Neutrophil (primary cell): ENCODE data around the gene SLC7A14.

ENCODE experiments used
- H3K27ac ChIP-seq: fragments of 200-600 bp; sonication (generic); 2 replicates; pipeline ENCODE4 v1.5.1; 2016; ENCODE audit warnings: mild to moderate bottlenecking, moderate library complexity
- H3K27me3 ChIP-seq: fragments of 200-600 bp; sonication (generic); 2 replicates; pipeline ENCODE4 v1.6.0; 2016; ENCODE audit warnings: mild to moderate bottlenecking
- H3K36me3 ChIP-seq: fragments of 200-600 bp; sonication (generic); 2 replicates; pipeline ENCODE4 v1.5.1; 2017
- H3K4me1 ChIP-seq, 2 experiments: fragments of 200-600 bp in 1 of 2; sonication (generic) in 1 of 2; 1 replicate in 1 of 2; 2 replicates in 1 of 2; pipeline versions ENCODE4 v1.5.1 to v1.6.1; 2013 to 2016; ENCODE audit warnings: low read depth in 1 of 2, low read length in 1 of 2, mild to moderate bottlenecking in 1 of 2, moderate library complexity in 1 of 2; ENCODE audit not compliant: control insufficient read depth in 1 of 2, insufficient read depth in 1 of 2
- H3K4me3 ChIP-seq, 2 experiments: fragments of 200-600 bp in 1 of 2; sonication (generic) in 1 of 2; 1 replicate in 1 of 2; 2 replicates in 1 of 2; pipeline ENCODE4 v1.5.1; 2013 to 2016; ENCODE audit warnings: low read depth in 1 of 2, low read length in 1 of 2, mild to moderate bottlenecking in 1 of 2, moderate library complexity in 1 of 2
- H3K9me3 ChIP-seq: fragments of 200-600 bp; sonication (generic); 2 replicates; pipeline ENCODE4 v1.5.1; 2016
- TF ChIP-seq, protein P1 (sequence below): fragments of 200-600 bp; sonication (generic); IDR thresholded peaks from 2 replicates; pipeline ENCODE4 v1.5.1; 2016; ENCODE audit warnings: antibody characterized with exemption

Gene SLC7A14

DNA sequence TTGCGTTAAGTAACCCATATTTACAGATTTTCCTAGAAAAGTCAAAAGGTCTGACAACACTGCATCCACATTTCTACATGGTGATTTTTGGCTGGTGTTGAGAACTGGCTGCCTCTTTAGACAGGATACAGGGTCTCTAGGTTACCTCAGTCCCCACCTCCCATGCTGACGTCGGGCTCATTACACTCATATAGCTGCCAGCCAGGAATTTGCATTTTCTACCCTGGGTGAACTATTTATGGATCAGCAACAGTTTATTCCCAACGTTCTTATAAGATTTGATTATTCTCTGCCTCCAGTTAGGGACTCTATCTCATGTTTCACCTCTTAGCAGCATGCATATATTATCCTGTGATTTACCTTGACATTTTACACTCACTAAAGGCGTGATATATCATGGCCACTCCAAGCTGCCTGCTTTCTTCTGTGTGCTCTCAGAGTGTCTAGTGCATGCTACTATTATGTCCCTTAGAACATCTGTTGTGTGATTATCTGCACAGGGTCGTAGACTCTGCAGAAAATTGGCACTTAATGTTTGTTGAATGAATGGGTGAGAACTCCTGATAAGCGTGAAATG, 118.2 kb downstream of the SLC7A14 start:
- H3K36me3 ChIP-seq, result no peaks in the 10 kb centered on the region
- TF ChIP-seq, protein P1, sequence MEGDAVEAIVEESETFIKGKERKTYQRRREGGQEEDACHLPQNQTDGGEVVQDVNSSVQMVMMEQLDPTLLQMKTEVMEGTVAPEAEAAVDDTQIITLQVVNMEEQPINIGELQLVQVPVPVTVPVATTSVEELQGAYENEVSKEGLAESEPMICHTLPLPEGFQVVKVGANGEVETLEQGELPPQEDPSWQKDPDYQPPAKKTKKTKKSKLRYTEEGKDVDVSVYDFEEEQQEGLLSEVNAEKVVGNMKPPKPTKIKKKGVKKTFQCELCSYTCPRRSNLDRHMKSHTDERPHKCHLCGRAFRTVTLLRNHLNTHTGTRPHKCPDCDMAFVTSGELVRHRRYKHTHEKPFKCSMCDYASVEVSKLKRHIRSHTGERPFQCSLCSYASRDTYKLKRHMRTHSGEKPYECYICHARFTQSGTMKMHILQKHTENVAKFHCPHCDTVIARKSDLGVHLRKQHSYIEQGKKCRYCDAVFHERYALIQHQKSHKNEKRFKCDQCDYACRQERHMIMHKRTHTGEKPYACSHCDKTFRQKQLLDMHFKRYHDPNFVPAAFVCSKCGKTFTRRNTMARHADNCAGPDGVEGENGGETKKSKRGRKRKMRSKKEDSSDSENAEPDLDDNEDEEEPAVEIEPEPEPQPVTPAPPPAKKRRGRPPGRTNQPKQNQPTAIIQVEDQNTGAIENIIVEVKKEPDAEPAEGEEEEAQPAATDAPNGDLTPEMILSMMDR, result no peak
- peaks cover 75% of the 10 kb centered on the region for H3K27me3 ChIP-seq
- H3K9me3 ChIP-seq, result no peaks in the 10 kb centered on the region
- no peaks in the 10 kb centered on the region for H3K4me1 ChIP-seq
- H3K27ac ChIP-seq, result no peak overlapping the region
- H3K4me3 ChIP-seq, result no peak overlapping the region

DNA sequence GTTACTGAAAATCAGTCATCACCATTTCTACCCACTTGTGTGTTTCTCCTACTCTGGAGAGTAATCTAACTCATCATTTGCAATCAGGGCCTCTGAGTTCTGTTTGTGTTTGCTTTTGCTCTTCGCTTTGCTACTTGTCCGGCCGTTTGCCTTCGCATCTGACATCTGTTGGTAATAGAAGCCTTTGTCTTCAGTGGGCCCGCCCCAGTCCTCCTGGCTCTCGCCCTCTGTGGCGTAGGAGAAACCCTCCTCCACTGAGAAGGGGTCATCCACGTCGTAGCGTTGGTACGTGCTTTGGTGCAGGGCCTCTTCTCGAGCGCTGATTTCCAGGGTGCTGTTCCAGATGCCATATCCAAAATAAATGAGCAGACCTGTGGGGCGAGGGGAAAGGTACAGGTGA, 118.9 kb downstream of the SLC7A14 start:
- Histone ChIP-seq H3K9me3 (no peaks in the 10 kb centered on the region), H3K4me3 (no peak overlapping the region), H3K4me1 (no peaks in the 10 kb centered on the region), H3K36me3 (no peaks in the 10 kb centered on the region), H3K27ac (no peak overlapping the region), H3K27me3 (peaks cover 74% of the 10 kb centered on the region)
- TF ChIP-seq, protein P1, result no peak

DNA sequence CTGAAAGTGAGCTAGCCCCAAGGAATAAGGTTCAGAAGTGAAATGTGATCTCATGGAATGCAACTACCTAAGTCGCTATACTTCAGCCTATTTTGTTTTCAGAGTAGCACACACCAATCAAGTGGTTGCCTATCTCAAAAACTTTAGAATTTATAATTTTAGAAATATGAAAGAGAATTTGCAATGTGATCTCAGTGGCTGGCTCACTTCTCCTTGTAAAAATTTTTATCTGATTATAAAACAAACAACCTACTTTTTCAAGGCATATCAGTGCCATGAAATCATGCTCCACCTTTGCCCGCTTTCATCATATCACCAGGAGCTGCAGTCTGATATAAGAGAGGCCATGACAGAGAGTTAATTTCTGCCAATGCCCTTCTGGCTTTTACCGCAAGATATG, 119.9 kb downstream of the SLC7A14 start:
- no peak overlapping the region for H3K27ac ChIP-seq
- peaks cover 65% of the 10 kb centered on the region for H3K27me3 ChIP-seq
- no peaks in the 10 kb centered on the region for H3K36me3 ChIP-seq
- no peaks in the 10 kb centered on the region for H3K4me1 ChIP-seq
- H3K9me3 ChIP-seq, result no peaks in the 10 kb centered on the region
- no peak overlapping the region for H3K4me3 ChIP-seq
- TF ChIP-seq, protein P1, result no peak

DNA sequence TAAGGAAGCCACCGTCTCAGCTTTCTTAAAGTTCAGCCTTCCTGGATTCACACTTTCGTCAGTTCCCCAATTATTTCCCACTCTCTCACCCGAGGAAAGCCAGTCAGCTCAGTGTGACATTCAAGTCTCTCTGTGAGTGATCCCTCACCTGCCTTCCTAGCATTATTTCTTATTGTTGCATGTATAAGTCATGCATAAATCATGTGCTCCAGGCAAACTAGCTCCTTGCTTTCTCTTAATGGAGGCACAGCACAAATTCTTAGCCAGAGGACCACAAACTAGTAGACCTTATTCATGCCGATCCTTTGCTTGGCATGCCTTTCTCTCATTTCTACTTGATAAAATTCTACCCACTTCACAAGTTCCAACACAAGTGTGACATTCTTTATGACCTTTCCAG, 122.9 kb downstream of the SLC7A14 start:
- Histone ChIP-seq H3K36me3 (no peaks in the 10 kb centered on the region), H3K4me3 (no peak overlapping the region), H3K27ac (no peak overlapping the region), H3K4me1 (no peaks in the 10 kb centered on the region), H3K9me3 (no peaks in the 10 kb centered on the region), H3K27me3 (peaks cover 55% of the 10 kb centered on the region)
- TF ChIP-seq, protein P1, result no peak

DNA sequence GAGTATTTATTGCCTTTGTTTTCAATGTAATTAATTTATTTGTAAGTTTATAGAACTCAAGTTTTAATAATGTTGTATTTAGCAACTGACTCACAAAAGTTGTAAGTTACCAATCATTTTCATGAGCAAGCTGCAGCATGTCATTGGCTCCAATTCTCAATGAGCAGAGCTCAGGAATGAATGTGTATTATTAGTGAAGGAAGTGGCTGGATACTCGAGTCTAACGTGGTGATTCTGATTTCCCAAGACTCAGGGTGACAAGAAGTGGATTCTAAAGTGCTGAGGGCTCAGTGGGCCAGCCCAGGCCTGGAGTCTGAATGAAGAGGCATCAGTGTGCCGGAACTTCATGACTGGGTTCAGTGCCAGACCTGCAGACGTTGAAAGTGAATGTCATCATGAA, 127.6 kb downstream of the SLC7A14 start:
- no peaks in the 10 kb centered on the region for H3K9me3 ChIP-seq
- H3K27me3 ChIP-seq, result peaks cover 31% of the 10 kb centered on the region
- no peak overlapping the region for H3K4me3 ChIP-seq
- TF ChIP-seq, protein P1, result no peak
- no peaks in the 10 kb centered on the region for H3K4me1 ChIP-seq
- H3K27ac ChIP-seq, result no peak overlapping the region
- H3K36me3 ChIP-seq, result no peaks in the 10 kb centered on the region

DNA sequence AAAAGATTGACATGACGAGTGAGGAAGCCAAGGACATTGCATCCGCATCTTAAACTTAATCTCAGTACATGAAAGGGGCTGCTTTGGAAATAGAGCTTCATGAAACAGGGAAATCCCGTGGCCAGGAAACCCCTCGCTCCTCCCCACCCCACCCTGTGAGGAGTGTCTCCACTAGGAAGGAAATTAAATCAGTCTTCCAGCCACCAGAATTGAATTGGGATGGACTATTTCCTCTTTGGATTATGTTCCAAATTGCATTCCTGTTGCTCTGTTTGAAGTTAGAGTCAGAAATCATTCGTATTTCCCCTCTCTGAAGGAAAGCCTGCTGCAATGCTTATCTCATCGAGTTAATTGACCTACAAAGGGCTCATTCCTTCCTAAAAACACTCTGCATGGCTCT, 131.4 kb downstream of the SLC7A14 start:
- Histone ChIP-seq H3K27ac (no peak overlapping the region), H3K27me3 (peaks cover 29% of the 10 kb centered on the region), H3K36me3 (no peaks in the 10 kb centered on the region), H3K4me3 (no peak overlapping the region), H3K4me1 (no peaks in the 10 kb centered on the region), H3K9me3 (no peaks in the 10 kb centered on the region)
- TF ChIP-seq, protein P1, result no peak
